HG03095 (cell line): ENCODE data around the gene POU6F2.

ENCODE experiments used
- ATAC-seq: cut with Tn5 transposase; IDR thresholded peaks from one replicate; pipeline ENCODE4 v1.9.1; 2021; ENCODE audit warnings: moderate library complexity; ENCODE audit not compliant: unreplicated experiment

Gene POU6F2

DNA sequence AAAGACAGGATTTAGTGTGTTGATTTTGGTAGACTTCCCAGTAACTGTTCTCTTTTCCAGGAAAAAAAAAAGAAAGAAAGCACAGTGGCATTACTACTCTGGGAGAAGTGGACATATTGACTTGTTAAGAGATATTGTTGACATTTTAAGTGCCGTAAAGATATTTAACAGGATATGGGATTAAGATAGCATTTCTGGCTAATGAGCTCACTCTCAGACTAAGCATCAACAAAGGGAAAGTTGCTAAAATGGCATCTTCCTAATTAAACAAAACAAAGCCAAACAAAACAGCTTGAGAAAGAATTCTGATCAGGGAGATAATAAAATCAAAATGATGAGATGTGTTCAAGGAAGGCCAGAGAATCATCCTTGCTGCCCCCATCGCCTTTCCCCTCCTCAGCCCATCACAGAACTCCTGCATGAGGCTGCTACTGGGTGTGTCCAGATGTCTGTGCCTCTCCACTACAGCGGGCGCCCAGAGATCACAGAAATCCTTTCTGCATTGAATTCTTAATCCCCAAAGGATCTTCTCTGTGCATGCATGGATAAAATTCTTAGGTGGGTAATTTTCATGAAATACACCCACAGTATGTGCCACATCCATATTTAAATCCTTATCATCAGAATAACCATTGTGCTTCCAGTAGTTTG is 270.5 kb downstream of the POU6F2 start:
- ATAC-seq: no peak

- ATAC-seq: no peak
Observed at GRCh38 chr7:39248692-39249090, 271.0 kb downstream of the POU6F2 start.

GRCh38 chr7:39249635-39250152 is 272.0 kb downstream of the POU6F2 start:
- no peak for ATAC-seq

DNA sequence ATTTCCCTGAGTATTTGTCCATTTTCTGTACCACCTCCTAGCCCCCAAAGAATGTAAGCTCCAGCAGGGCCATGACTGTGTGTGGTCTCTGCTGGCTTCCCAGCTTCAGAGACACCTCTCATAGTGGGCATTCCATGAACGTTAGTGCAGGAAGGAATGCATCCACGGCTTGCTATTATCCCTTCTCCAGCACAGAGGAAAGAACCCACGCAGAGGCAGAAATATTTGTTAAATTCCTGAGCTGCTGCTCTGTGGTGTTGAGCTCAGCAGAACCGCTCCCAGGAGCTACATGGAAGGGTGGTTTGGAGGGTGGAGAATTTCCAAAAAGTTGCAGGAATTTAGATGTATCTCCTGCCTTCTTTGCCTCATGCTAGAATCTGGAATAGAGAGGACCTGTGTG is 275.2 kb downstream of the POU6F2 start:
- ATAC-seq: no peak

DNA sequence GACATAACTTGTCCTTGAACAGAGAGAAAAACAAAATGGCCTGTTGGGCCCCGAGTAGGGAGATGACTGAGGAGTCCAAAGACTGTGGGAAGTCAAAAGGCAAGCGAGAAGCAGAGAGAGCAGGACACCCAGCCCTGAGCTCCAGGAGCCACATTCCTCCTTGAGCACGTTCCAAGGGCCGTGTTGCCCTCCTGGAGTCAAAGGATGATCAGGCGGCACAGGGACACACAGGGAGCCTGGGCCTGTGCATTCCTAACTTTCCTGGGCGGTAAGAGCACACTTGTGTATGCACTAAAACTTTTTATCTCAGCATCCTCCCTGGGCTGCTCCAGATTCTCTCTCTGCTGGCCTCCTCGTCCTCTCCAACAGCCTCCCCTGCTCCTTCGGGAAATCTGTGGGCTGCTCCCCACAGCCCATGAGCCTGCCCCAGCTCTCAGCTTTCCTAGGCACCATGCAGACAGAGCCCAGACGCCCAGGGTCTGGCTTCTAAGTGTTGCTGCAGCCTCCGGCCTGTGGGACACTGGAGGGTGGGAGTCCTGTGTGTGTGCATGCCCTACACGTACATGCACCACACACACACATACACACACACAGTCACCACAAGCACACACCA is 281.8 kb downstream of the POU6F2 start:
- no peak for ATAC-seq

- ATAC-seq: no peak
Observed at GRCh38 chr7:39260279-39260844, 282.7 kb downstream of the POU6F2 start.

GRCh38 chr7:39261771-39262170 is 284.1 kb downstream of the POU6F2 start:
- ATAC-seq: no peak

GRCh38 chr7:39265641-39266591 is 288.2 kb downstream of the POU6F2 start:
- no peak for ATAC-seq

DNA sequence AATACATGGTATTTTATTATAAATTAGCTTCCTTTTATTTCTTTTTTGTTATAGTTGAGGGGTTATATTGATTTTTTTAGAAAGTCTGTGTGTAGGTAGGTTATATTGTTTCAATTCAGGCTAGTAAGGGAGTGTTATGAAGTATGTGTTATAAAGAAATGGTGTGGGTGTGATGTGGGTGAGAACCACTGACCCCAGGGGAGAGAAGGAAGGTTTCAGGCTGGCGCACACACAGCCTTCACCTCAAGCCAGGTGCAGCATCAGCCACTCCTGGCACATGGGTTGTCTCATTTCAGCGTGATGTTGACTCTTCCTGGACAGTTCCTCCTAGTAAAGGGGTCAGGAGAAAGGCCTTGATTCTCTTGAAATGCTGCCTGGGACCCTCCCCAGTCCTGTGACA is 291.3 kb downstream of the POU6F2 start:
- no peak for ATAC-seq

- no peak for ATAC-seq
Observed at GRCh38 chr7:39270018-39270417, 292.3 kb downstream of the POU6F2 start.

DNA sequence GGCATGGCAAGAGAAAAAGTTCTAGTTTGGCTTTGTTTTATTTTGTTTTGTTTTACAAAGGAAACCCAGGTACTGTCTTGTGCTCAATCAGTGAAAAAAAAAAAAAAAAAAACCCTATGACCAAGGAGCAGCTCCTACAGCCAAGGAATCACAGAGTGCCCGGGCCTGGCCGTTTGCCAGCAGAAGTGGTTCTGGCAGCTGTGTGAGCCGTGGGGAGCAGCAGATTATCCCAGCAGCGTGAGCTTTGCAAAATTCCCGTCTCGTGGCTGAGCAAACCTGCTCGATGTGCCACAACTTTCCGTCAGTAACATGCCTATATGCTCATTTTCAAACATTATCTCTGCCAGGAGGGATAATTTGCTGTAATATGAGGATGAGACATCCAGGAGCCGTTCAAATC is 293.7 kb downstream of the POU6F2 start:
- no peak for ATAC-seq

GRCh38 chr7:39272111-39272510 is 294.4 kb downstream of the POU6F2 start:
- no peak for ATAC-seq

DNA sequence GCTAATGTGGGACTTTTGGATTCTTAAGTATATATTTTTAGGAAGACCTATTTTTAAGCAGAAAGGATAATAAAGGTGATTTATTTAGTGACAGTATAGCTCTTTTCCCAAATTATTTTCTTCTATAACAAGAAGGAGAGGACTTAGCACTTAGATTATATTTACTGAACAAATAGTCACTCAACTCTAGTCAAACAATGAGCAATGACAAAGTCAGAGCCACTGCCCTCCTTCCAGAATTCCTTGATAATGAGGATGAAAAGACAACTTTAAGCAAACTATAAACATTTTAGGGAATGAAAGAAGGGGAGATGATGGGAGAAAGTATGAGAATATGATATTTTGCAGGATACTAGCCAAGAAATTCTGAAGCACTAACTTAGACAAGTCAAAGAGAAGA is 295.0 kb downstream of the POU6F2 start:
- ATAC-seq: no peak

- ATAC-seq: no peak
Observed at GRCh38 chr7:39280337-39280736, 302.6 kb downstream of the POU6F2 start.

DNA sequence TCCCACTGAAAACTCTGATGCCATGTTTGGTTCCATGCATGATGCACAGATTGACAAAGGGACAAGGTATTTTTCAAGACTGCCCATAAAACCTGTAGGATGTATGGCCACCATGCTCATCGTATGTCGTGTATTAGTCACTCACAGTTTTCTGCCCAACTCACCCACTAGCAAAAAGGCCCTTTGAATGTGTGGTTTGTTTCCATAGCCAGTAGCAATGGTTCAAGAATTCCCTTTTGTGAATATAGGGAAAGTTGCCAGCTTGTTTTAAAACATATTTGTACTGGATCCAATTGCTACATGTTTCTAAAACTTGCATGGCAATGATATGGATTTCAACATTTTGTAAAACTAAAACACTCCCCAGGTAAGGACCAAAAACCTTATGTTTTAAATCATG is 307.5 kb downstream of the POU6F2 start:
- no peak for ATAC-seq

- no peak for ATAC-seq
Observed at GRCh38 chr7:39288303-39288702, 310.6 kb downstream of the POU6F2 start.

DNA sequence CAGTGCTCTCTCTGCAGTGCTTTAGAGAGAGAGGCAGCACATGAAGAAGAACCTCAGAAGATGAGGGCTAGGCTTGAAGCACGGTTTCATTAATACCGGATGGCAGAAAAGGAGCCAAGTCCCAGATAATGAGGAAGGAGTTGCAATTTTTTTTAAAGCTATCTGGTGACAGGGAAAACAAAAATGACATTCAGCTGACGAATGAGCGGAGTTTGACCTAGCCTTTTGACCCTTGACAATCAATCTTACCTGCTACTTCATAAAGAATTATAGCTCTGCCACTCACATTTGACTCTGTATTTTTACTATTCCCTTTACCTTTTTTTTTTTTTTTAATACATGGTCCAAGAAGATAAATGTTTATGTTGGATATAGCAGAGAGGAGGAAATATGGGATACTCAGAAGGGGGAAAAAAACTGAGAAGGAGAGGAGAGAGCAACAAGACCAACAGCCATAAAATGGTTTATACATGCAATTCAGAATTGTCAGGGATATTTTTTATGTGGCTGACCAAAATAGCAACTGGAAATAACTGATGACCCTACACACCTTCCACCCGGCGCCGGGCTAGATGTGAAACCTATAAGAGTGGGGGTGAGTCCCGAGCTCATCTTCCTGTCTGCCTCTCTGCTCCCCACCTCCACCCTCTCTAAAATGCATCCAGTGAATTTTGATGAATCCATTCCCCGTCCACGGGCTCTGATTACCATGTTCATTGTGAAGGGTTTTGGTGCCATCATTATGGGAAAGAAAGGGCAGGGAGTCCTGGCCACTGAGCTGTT is 314.1 kb downstream of the POU6F2 start:
- ATAC-seq: no peak

DNA sequence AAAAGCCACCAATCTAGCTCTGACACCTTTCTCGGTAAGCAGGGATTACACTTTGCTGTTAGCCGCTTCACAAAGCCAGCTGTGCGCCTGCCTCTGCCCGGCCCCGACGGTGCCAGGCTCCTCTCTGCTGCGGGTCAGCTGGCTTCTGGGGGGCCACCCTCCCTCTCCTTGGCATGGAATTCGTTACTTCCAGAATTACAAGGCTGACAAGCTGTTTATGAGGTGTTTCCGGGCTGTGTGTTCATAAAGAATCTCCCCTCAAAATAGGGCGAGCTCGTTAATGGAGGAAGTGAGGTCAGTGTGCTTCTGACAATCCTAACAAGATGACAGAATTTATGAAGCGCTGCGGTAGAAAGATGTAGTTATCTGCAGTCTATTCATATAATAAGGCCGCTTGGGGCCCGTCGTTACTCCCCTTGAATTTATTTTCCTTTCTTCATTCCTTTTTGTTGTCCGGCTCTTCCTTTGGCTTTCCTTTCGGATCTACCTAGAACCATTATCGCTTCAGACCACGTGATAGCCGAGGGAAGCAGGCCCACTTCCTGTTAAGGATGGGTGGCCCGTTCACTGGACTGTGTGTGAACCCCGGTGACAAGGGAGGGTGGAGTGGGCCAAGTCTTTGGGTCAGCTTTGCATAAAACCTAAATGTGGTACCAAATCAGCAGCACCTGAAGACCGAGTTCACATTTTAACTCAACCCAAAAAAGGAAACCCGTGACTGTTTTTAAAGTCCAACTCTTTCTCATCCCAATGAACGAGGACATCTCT is 315.5 kb downstream of the POU6F2 start:
- ATAC-seq: no peak

DNA sequence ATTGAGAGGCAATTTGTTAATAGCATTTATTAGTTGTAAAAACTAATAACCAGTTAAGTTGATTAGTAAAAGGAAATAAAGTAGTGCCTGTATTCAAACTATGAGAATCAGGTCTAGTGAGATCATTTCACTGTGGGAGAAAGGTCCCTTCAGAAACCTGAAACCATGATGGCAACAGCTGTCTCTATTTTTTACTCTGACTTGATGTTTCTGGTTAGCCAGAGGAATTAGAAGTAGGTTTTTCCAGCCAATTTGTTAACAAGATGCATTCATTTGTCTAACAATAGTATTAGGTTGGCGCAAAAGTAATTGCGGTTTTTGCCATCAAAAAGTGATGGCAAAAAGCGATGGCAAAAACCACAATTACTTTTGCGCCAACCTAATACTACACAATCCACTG is 316.3 kb downstream of the POU6F2 start:
- no peak for ATAC-seq

DNA sequence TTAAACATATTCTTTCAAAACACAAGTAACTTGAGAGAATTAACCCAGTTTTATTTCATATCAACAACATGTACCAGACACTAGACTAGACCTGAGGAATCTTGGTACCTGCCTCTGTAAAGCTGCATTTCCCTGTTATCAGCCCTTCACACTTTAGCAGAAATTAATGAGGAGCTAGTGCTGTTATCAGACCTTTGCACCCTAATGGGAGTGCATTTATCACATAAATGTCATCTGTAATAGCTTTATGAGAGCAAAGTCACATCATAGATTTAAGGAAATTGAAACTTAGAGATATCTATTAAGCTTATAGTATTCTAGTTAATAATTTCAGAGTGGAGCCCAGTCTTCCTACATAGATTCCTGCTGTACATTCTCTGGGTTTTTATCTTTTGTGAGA is 318.1 kb downstream of the POU6F2 start:
- no peak for ATAC-seq
